Stomach (tissue), 4 donors: Measurements from ENCODE around the gene ULK4.
"Not testable (repeated sequence)": the region's sequence is repeated elsewhere in the genome, so short reads cannot be mapped to it uniquely, and the experiment has no call there.

Experiments used
- CTCF ChIP-seq, 7 experiments: fragments of 450-650 bp in 4 of 7; fragments of 200-600 bp in 3 of 7; sonication (generic) in 3 of 7; IDR thresholded peaks; one replicate each; pipeline ENCODE4 v1.5.1; 2016 to 2019; ENCODE audit warnings: antibody characterized with exemption in 7 of 7, control low read depth in 2 of 7, mild to moderate bottlenecking in 1 of 7
- POLR2A ChIP-seq, 4 donors: fragments of 450-650 bp; IDR thresholded peaks; one replicate each; pipeline ENCODE4 v1.6.1; 2016; ENCODE audit warnings: antibody characterized with exemption in 4 of 4, control low read depth in 2 of 4, mild to moderate bottlenecking in 1 of 4, moderate library complexity in 1 of 4

GRCh38 chr3:41840936-41841668 is 120.8 kb downstream of the ULK4 start:
- not testable (repeated sequence) for TF ChIP-seq CTCF, POLR2A (IDR thresholded peaks at IDR 0.05)
